HCT116 (cell line): Measurements from ENCODE around the gene ZNF76.

Experiments used
- CEBPB ChIP-seq: IDR thresholded peaks from 2 replicates; pipeline ENCODE4 v1.6.1; 2012; ENCODE audit warnings: low read depth
- JUND ChIP-seq: IDR thresholded peaks from 2 replicates; pipeline ENCODE4 v1.6.1; 2012
- POLR2A ChIP-seq: IDR thresholded peaks from 2 replicates; pipeline ENCODE4 v1.7.0; 2011; ENCODE audit warnings: borderline replicate concordance; ENCODE audit not compliant: insufficient read depth, insufficient read length; ENCODE audit errors: extremely low read depth
- POLR2AphosphoS5 ChIP-seq: IDR thresholded peaks from 2 replicates; pipeline ENCODE4 v1.6.1; 2011; ENCODE audit warnings: mild to moderate bottlenecking, low read depth, low read length, moderate library complexity
- SIN3A ChIP-seq: IDR thresholded peaks from 2 replicates; pipeline ENCODE4 v1.6.1; 2012; ENCODE audit warnings: low read depth
- SP1 ChIP-seq: IDR thresholded peaks from 2 replicates; pipeline ENCODE4 v1.6.1; 2012; ENCODE audit warnings: low read depth
- TF ChIP-seq, protein P1 (sequence below), 3 experiments: fragments of 200-600 bp in 1 of 3; sonication (generic) in 1 of 3; IDR thresholded peaks in 2 of 3; conservative IDR thresholded peaks in 1 of 3; 2 replicates each; pipeline ENCODE4 v1.5.1; 2012 to 2017; ENCODE audit warnings: low read depth in 2 of 3, low read length in 2 of 3, antibody characterized with exemption in 1 of 3, borderline replicate concordance in 1 of 3, control low read depth in 1 of 3, mild to moderate bottlenecking in 1 of 3, mixed read lengths in 1 of 3, mixed run types in 1 of 3, moderate library complexity in 1 of 3; ENCODE audit not compliant: insufficient read depth in 1 of 3
- TF ChIP-seq, protein P2 (sequence below): IDR thresholded peaks from 2 replicates; pipeline ENCODE4 v1.6.1; 2012; ENCODE audit warnings: low read depth

DNA sequence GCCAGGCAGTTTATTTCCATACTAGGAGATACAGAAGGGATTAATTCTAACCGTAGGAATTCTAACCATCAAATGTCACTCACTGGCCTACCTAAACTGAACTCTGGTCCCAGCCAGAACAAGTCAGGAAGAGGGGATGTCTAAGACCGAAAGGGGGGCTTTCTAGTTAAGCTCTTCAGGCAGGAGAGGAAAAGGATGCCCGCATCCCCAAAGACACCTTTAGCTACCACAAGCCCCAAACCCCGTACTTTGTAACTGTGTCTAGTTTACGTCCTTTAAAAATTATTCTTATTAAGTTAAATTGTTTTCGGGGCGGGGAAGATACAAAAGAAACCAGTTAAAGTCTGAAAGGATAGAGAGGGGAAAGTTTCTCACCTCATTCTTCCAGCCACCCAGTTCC, 1.2 kb upstream of the ZNF76 start:
- TF ChIP-seq CEBPB (no peak), JUND (no peak), POLR2A (no peak), SP1 (no peak), SIN3A (no peak), POLR2AphosphoS5 (no peak)
- TF ChIP-seq, protein P1, sequence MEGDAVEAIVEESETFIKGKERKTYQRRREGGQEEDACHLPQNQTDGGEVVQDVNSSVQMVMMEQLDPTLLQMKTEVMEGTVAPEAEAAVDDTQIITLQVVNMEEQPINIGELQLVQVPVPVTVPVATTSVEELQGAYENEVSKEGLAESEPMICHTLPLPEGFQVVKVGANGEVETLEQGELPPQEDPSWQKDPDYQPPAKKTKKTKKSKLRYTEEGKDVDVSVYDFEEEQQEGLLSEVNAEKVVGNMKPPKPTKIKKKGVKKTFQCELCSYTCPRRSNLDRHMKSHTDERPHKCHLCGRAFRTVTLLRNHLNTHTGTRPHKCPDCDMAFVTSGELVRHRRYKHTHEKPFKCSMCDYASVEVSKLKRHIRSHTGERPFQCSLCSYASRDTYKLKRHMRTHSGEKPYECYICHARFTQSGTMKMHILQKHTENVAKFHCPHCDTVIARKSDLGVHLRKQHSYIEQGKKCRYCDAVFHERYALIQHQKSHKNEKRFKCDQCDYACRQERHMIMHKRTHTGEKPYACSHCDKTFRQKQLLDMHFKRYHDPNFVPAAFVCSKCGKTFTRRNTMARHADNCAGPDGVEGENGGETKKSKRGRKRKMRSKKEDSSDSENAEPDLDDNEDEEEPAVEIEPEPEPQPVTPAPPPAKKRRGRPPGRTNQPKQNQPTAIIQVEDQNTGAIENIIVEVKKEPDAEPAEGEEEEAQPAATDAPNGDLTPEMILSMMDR (IDR thresholded peaks at IDR 0.05 in 2 of 3, conservative IDR thresholded peaks at IDR 0.05 in 1 of 3; ENCODE audit: borderline replicate concordance in 1 of 3, insufficient read depth in 1 of 3, low read depth in 2 of 3, low read length in 2 of 3), result no peak
- TF ChIP-seq, protein P2, sequence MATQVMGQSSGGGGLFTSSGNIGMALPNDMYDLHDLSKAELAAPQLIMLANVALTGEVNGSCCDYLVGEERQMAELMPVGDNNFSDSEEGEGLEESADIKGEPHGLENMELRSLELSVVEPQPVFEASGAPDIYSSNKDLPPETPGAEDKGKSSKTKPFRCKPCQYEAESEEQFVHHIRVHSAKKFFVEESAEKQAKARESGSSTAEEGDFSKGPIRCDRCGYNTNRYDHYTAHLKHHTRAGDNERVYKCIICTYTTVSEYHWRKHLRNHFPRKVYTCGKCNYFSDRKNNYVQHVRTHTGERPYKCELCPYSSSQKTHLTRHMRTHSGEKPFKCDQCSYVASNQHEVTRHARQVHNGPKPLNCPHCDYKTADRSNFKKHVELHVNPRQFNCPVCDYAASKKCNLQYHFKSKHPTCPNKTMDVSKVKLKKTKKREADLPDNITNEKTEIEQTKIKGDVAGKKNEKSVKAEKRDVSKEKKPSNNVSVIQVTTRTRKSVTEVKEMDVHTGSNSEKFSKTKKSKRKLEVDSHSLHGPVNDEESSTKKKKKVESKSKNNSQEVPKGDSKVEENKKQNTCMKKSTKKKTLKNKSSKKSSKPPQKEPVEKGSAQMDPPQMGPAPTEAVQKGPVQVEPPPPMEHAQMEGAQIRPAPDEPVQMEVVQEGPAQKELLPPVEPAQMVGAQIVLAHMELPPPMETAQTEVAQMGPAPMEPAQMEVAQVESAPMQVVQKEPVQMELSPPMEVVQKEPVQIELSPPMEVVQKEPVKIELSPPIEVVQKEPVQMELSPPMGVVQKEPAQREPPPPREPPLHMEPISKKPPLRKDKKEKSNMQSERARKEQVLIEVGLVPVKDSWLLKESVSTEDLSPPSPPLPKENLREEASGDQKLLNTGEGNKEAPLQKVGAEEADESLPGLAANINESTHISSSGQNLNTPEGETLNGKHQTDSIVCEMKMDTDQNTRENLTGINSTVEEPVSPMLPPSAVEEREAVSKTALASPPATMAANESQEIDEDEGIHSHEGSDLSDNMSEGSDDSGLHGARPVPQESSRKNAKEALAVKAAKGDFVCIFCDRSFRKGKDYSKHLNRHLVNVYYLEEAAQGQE, result no peak
